PFSK-1 (cell line): ENCODE data around the gene CERS5.

ENCODE experiments used
- FOXP2 ChIP-seq: optimal IDR thresholded peaks from 2 replicates; pipeline ENCODE3; 2011; ENCODE audit warnings: borderline replicate concordance, control low read depth, inconsistent platforms; ENCODE audit not compliant: insufficient read depth; ENCODE audit errors: extremely low read length, extremely low read depth
- POLR2AphosphoS5 ChIP-seq: IDR thresholded peaks from 2 replicates; pipeline ENCODE4 v1.6.1; 2012; ENCODE audit warnings: low read depth, mild to moderate bottlenecking, control low read depth, low read length, moderate library complexity
- REST ChIP-seq, 2 experiments: IDR thresholded peaks; 2 replicates each; pipeline versions ENCODE4 v1.6.1 to v1.8.0; 2011 to 2012; ENCODE audit warnings: low read depth in 2 of 2, low read length in 2 of 2, control low read depth in 1 of 2, inconsistent platforms in 1 of 2, mild to moderate bottlenecking in 1 of 2, moderate library complexity in 1 of 2; ENCODE audit not compliant: insufficient read depth in 1 of 2
- SIN3A ChIP-seq: IDR thresholded peaks from 2 replicates; pipeline ENCODE4 v1.6.1; 2012; ENCODE audit warnings: mild to moderate bottlenecking, low read length, moderate library complexity, borderline replicate concordance; ENCODE audit not compliant: insufficient read depth
- TAF1 ChIP-seq: IDR thresholded peaks from 2 replicates; pipeline ENCODE4 v1.6.1; 2012; ENCODE audit warnings: low read length, control low read depth, borderline replicate concordance; ENCODE audit not compliant: insufficient read depth

The CERS5 gene

DNA sequence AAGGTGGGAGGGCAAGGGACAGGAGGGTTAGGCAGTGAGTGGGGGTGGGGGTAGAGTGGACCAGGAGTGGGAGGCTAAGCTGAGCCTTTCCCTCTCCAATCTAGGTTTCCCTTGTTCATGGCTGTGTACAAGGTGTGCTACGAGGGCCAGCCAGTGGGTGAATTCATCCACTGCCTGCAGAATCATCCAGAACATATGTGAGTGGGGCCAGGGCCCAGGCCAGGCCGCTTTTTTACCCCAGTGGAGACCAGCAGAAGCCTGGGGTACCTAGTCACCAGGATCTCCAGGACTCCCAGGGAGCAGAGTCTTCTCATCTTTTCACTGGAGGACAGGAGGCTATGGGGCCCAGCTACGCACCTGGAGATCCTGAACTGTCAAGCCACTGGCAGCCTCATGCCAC, 57.9 kb downstream of the CERS5 start:
- TF ChIP-seq TAF1, result no peak
- TF ChIP-seq SIN3A, result no peak
- no peak for TF ChIP-seq POLR2AphosphoS5
- no peak for TF ChIP-seq FOXP2
- TF ChIP-seq REST (IDR thresholded peaks at IDR 0.05; ENCODE audit: insufficient read depth in 1 of 2, low read depth in 2 of 2, low read length in 2 of 2), result no peak

GRCh38 chr12:50107416-50108268, 59.5 kb downstream of the CERS5 start:
- TF ChIP-seq POLR2AphosphoS5 (no peak), TAF1 (no peak), SIN3A (no peak), REST (IDR thresholded peaks at IDR 0.05; ENCODE audit: insufficient read depth in 1 of 2, low read depth in 2 of 2, low read length in 2 of 2) (no peak), FOXP2 (no peak)

DNA sequence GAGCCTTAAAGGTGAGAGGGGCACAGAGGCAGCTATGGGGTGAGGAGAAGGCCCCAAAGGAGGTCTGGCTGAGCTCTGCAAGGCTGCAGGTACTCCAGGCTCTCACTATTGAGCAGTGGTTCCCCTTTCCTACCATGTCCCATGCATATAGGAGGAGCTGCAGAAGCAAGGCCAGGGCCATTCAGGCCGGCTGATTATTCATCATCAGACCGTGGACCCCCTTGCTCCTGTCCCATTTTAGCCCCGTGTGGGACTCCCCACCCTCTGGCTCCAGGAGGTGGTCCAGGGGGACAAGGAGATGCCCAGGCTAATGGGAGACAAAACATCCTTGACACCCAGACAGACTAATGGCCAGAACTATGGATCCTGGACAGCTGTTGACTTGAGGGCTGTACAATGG, 60.3 kb downstream of the CERS5 start:
- no peak for TF ChIP-seq TAF1
- no peak for TF ChIP-seq FOXP2
- TF ChIP-seq REST (IDR thresholded peaks at IDR 0.05; ENCODE audit: insufficient read depth in 1 of 2, low read depth in 2 of 2, low read length in 2 of 2), result no peak
- TF ChIP-seq POLR2AphosphoS5, result no peak
- TF ChIP-seq SIN3A, result no peak

DNA sequence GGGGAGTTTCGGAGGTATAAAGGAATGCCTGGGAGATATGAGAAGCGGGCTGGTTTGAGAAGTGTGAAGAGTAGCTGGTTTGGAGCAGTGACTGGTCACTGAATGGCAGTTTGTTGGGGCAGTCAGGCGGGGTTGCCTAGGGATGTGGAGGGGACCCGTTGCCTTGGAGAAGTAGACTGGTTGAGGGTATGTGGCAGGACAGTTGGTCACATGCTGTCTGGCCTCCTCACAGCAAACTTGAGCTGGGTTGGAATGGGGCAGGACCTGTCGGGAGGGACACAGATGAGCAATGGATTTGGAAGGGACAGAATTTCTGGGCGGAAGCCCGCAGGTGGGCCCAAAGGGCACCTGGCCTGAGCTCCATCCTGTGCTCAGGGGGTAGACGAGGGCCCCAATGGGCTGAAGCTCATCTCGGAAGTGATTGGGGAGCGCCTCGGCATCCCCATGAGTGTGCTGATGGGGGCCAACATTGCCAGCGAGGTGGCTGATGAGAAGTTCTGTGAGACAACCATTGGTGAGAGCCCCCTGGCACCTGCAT, 61.2 kb downstream of the CERS5 start:
- TF ChIP-seq FOXP2 (no peak), SIN3A (no peak), REST (IDR thresholded peaks at IDR 0.05; ENCODE audit: insufficient read depth in 1 of 2, low read depth in 2 of 2, low read length in 2 of 2) (no peak), POLR2AphosphoS5 (no peak)
